Prostate gland (tissue), 2 donors: ENCODE data around the gene UNC13B. TPM values are rescaled to one million over a fixed set of nuclear protein-coding genes. Genes with fewer than 3 reads are reported as not detected.

Experiments
- DNase-seq: peaks from one replicate; pipeline ENCODE4 v3.0.0-alpha.2; 2019; ENCODE audit warnings: low spot score
- H3K27ac ChIP-seq, 2 donors: fragments of 200-600 bp; sonication (generic); 2 replicates each; pipeline ENCODE4 v1.5.1; 2017 to 2019
- H3K27me3 ChIP-seq: fragments of 200-600 bp; sonication (generic); replicated peaks from 2 replicates; pipeline ENCODE4 v1.5.1; 2019; ENCODE audit not compliant: insufficient read depth
- H3K36me3 ChIP-seq, 2 donors: fragments of 200-600 bp; sonication (generic); 1 replicate in 1 of 2; 2 replicates in 1 of 2; pipeline versions ENCODE4 v1.5.1 to v1.8.1; 2017 to 2019
- H3K4me1 ChIP-seq: fragments of 200-600 bp; sonication (generic); replicated peaks from 2 replicates; pipeline ENCODE4 v1.5.1; 2019
- H3K4me3 ChIP-seq, 2 donors: fragments of 200-600 bp; sonication (generic); 2 replicates each; pipeline ENCODE4 v1.5.1; 2017 to 2019
- H3K9me3 ChIP-seq: fragments of 200-600 bp; sonication (generic); 2 replicates; pipeline ENCODE4 v1.5.1; 2017
- CTCF ChIP-seq, 4 experiments: fragments of 200-600 bp in 2 of 4; fragments of 450-650 bp in 2 of 4; sonication (generic) in 2 of 4; IDR thresholded peaks; 1 replicate in 3 of 4; 2 replicates in 1 of 4; pipeline ENCODE4 v1.5.1; 2016 to 2019; ENCODE audit warnings: antibody characterized with exemption in 4 of 4, mild to moderate bottlenecking in 2 of 4, moderate library complexity in 2 of 4
- POLR2A ChIP-seq: fragments of 450-650 bp; IDR thresholded peaks from one replicate; pipeline ENCODE4 v1.6.1; 2016; ENCODE audit warnings: antibody characterized with exemption, mild to moderate bottlenecking
- POLR2AphosphoS5 ChIP-seq: sonication (generic); formaldehyde crosslinking; IDR thresholded peaks from one replicate; pipeline ENCODE4 v1.6.1; 2017; ENCODE audit warnings: antibody characterized with exemption
- WGBS: methylation state at CpG from one replicate; pipeline ENCODE4 v1.1.5; 2018; 5-methylcytosine and 5-hydroxymethylcytosine counted together
- intact Hi-C: fragments of 100-400 bp; cut with DNase I; formaldehyde crosslinking; loops from one replicate; pipeline ENCODE4 v1.14.2; 2022
- total RNA-seq, 2 donors: library from RNA; depleted of rRNA; stranded (reverse); fragments of >200 nt; gene quantifications; one replicate each; pipeline ENCODE4 v1.1.0, GENCODE V29; 2016

Gene UNC13B
- total RNA-seq, 2 donors from 2014 or later: 63.8 to 140 TPM

DNA sequence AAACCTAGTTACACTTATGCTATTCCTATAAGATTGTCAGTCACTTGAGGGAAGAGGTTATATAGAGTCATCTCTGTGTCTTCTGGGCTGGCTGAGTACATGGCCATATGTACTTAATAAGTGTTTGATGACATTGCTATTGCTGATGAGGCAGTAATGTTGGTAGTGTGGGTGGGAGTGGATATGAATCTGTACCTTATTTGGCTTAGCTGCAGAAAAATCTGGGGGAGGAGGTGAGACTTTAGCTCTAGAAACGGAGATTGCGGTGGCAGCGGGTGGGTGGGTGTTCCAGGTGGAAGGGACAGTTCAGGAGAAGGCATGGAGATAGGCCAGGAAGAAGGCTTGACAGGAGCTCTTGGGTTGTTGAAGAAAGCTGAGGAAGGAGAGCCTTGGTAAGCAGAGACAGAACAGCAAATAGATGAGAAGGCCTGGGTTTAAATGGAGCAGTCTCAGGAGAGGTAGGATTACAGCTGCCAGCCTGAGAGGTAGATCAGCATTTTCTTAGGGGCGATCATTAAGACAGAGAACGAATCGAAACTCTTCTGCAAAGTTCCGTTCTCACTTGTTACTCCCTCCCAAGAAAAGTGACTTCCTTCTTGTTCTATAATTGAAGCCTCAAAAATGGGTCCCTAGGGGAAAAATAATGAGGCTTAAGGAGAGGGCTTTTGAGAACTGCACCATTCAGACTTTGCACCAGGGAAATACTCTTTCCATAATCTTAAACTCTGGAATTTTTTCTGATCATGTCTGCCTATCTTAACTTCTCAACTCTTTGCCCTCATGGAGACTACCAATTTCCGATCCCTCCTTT, 160.5 kb downstream of the UNC13B start:
- no peak for DNase-seq
- Histone ChIP-seq H3K9me3 (no peaks in the 10 kb centered on the region), H3K27me3 (no peaks in the 10 kb centered on the region), H3K27ac (no peak overlapping the region), H3K36me3 (no peaks in the 10 kb centered on the region), H3K4me1 (no peaks in the 10 kb centered on the region), H3K4me3 (no peak overlapping the region)
- 91% methylated on average over 8 of the region's 8 CpGs for WGBS
- intact Hi-C loops: no loop called here
- TF ChIP-seq CTCF (IDR thresholded peaks at IDR 0.05) (no peak), POLR2AphosphoS5 (no peak), POLR2A (no peak)

GRCh38 chr9:35324966-35325365, 163.2 kb downstream of the UNC13B start:
- intact Hi-C loops: no loop called here
- H3K27me3 ChIP-seq: no peaks in the 10 kb centered on the region
- H3K4me3 ChIP-seq: no peak overlapping the region
- H3K27ac ChIP-seq: no peak overlapping the region
- H3K36me3 ChIP-seq: no peaks in the 10 kb centered on the region
- WGBS: 86% methylated on average over 3 of the region's 3 CpGs
- H3K4me1 ChIP-seq: no peaks in the 10 kb centered on the region
- H3K9me3 ChIP-seq: no peaks in the 10 kb centered on the region
- TF ChIP-seq POLR2AphosphoS5 (peak; percentile 29), CTCF (IDR thresholded peaks at IDR 0.05) (no peak), POLR2A (no peak)
- no peak for DNase-seq

DNA sequence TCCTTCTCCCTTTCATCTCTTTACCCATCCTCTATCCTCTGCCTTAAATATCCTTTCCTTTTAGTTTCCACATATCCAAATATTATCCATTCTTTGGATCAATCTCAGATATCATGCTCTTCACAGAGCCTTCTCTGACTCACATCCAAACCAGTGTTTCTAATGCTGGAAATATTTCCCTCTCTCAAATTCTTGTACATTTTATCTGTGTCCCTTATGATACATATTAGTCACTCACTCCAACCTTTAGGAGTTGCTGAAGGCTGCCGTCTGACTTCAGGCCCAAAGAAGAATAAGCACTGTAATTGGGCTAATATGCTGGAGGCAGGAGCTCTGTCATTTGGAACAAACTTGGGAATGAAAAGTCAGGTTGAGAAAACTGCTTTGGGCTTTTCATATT, 171.7 kb downstream of the UNC13B start:
- TF ChIP-seq POLR2AphosphoS5 (no peak), POLR2A (no peak), CTCF (IDR thresholded peaks at IDR 0.05) (no peak)
- no peaks in the 10 kb centered on the region for H3K4me1 ChIP-seq
- no peaks in the 10 kb centered on the region for H3K27me3 ChIP-seq
- no peaks in the 10 kb centered on the region for H3K9me3 ChIP-seq
- intact Hi-C loops: loop anchor here (10.0 kb wide), 1 partner anchor 59 kb away; no protein-coding TSS in a partner anchor
- H3K4me3 ChIP-seq: no peak overlapping the region
- no peak for DNase-seq
- no peaks in the 10 kb centered on the region for H3K36me3 ChIP-seq
- 100% methylated on average over 1 of the region's 1 CpG for WGBS
- H3K27ac ChIP-seq: no peak overlapping the region

GRCh38 chr9:35335164-35335563, 173.4 kb downstream of the UNC13B start:
- Histone ChIP-seq H3K4me3 (no peak overlapping the region), H3K36me3 (no peaks in the 10 kb centered on the region), H3K27ac (no peak overlapping the region), H3K4me1 (no peaks in the 10 kb centered on the region), H3K27me3 (no peaks in the 10 kb centered on the region), H3K9me3 (no peaks in the 10 kb centered on the region)
- intact Hi-C loops: loop anchor here (10.0 kb wide), 1 partner anchor 60 kb away; no protein-coding TSS in a partner anchor
- no peak for TF ChIP-seq CTCF (IDR thresholded peaks at IDR 0.05)
- no peak for TF ChIP-seq POLR2AphosphoS5
- TF ChIP-seq POLR2A: no peak
- DNase-seq: no peak

DNA sequence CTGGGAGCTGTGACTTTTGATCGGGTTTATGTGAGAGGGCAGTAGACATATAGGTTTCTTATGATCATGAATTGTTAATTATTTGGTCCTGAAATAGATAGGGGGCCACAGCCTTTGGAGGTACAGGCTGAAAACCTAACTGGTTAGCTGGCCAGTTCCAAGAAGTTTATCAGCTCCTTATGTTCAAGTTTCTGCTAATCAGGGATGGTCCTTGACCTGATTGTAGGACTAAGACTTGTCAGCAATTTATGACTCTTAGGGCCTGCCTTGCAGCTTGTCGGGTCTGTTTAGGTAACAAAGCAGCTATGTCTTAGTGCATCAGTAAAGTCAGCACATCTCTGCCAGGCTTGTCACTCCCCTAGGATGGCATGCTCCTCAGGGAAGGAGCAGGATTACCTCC, 176.3 kb downstream of the UNC13B start:
- H3K4me1 ChIP-seq: no peaks in the 10 kb centered on the region
- H3K27me3 ChIP-seq: no peaks in the 10 kb centered on the region
- intact Hi-C loops: loop anchor here (10.0 kb wide), 1 partner anchor 63 kb away; no protein-coding TSS in a partner anchor
- H3K4me3 ChIP-seq: no peak overlapping the region
- H3K27ac ChIP-seq: peak overlapping the region; percentile 33 to 50
- TF ChIP-seq POLR2AphosphoS5: no peak
- no peak for TF ChIP-seq POLR2A
- no peak for TF ChIP-seq CTCF (IDR thresholded peaks at IDR 0.05)
- no peaks in the 10 kb centered on the region for H3K36me3 ChIP-seq
- DNase-seq: no peak
- WGBS: 76% methylated on average over 2 of the region's 2 CpGs
- no peaks in the 10 kb centered on the region for H3K9me3 ChIP-seq
